Renal cortical epithelial cell (primary cell): ENCODE measurements around the gene CCDC181. TPM values are rescaled to one million over a fixed set of nuclear protein-coding genes. Genes with fewer than 3 reads are reported as not detected.
"Not testable (repeated sequence)": the region's sequence is repeated elsewhere in the genome, so short reads cannot be mapped to it uniquely, and the experiment has no call there.

ENCODE experiments used
- DNase-seq: peaks from one replicate; pipeline ENCODE4 v3.0.0-alpha.2; 2011; ENCODE audit warnings: low read depth
- total RNA-seq: library from RNA; depleted of rRNA; stranded (reverse); fragments of >200 nt; gene quantifications from 2 replicates; pipeline ENCODE4 v1.2.3, GENCODE V29; 2014

The CCDC181 gene
- total RNA-seq, 1 donor from 2014 or later = 6.0 TPM

DNA sequence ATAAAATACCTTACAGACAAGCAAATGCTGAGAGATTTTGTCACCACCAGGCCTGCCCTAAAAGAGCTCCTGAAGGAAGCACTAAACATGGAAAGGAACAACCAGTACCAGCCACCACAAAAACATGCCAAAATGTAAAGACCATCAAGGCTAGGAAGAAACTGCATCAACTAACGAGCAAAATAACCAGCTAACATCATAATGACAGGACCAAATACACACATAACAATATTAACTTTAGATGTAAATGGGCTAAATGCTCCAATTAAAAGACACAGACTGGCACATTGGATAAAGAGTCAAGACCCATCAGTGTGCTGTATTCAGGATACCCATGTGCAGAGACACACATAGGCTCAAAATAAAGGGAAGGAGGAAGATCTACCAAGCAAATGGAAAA, 24.7 kb downstream of the CCDC181 start:
- DNase-seq = not testable (repeated sequence)

- DNase-seq = no peak
These were observed 31.3 kb downstream of the CCDC181 start for GRCh38 chr1:169395955-169396354.

DNA sequence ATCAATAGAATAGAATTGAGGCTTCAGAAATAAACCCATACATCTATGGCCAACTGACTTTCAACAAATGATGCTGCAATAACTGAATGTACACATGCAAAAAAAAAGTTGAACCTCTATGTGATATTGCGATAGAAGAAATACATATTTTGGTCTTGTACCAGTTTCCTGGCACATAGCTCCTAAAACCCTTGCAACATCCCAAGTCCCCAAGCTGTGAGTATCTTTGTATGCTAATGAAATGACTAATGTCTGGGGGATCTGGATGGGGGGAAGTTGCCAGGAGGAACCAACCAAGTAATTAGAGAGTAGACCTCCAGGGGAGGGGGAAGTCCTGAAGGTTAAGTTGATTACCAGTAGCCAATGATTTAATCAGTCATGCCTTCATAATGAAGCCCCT, 34.9 kb downstream of the CCDC181 start:
- DNase-seq = peak; percentile 33

DNA sequence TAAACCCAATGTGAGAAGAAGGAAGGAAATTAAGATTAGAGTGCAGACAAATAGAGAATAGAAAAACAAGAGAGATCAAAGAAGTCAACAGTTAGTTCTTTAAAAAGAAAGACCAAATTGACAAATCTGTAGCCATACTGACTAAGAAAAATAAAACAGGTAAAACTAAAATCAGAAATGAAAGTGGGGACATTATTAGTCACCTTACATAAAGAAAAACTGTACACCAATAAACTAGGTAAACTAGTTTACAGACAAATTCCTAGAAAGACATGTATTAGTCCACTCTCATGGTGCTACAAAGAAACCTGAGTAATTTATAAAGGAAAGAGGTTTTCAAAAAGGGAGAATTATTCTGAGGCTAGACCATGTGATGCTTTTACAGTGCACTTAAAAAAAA, 37.0 kb downstream of the CCDC181 start:
- DNase-seq = no peak

GRCh38 chr1:169387399-169387798, 39.9 kb downstream of the CCDC181 start:
- DNase-seq = no peak

DNA sequence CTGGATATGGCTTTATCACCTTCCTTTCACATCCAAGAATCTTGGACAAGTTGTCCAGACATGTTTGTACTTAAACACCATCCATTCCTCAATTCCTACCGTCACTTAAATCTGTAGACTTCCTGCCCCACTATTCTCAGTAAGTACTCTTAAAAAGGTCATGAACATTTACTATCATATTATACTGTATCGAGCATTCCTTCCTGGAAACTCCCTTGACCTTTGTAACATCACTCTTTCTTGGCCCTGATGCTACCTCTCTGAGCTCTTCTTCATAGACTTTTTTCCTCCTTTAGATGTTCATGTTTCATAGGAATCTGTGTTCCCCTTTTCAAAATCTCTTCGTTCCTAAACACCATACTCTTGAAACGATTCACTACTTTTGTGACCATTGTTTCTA, 43.8 kb downstream of the CCDC181 start:
- DNase-seq = no peak

GRCh38 chr1:169381162-169381561, 46.1 kb downstream of the CCDC181 start:
- no peak for DNase-seq

DNA sequence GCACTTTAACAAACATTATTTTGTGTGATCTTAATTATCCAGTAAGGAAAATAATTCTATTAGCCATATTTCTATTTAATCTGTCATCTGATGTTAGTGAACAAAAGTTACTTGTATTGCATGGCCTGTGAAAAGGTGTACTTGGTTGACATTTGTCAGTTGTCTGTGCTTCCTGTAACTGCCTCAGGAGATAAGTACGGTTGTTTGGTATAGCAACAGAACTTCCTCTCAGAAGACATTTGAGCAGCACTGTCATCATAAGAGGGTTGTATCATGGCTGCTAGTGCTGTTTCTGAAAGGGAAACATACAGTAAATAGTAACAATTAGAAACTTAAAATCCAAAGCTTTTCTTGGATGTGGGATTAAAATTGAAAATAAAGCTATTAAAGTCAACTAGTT, 55.9 kb downstream of the CCDC181 start:
- no peak for DNase-seq

DNA sequence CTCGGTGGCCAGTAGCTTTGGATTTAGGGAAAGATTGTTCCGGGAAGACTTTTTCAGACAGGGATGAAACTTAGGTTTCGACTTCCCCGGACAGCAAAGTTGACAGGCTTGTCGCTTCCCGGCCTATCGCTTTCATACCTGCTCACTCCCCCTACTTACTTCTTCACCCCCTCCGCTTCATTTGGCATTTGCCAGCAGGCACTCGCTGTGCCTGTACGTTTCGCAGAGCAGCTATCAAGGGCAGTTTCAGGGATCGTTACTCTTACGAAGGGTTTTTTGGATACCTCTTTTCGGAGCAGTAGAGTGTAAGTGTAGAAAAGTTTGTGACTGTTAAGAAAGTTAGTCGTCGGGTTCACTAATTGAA, 58.9 kb downstream of the CCDC181 start:
- DNase-seq = peak; percentile 12

DNA sequence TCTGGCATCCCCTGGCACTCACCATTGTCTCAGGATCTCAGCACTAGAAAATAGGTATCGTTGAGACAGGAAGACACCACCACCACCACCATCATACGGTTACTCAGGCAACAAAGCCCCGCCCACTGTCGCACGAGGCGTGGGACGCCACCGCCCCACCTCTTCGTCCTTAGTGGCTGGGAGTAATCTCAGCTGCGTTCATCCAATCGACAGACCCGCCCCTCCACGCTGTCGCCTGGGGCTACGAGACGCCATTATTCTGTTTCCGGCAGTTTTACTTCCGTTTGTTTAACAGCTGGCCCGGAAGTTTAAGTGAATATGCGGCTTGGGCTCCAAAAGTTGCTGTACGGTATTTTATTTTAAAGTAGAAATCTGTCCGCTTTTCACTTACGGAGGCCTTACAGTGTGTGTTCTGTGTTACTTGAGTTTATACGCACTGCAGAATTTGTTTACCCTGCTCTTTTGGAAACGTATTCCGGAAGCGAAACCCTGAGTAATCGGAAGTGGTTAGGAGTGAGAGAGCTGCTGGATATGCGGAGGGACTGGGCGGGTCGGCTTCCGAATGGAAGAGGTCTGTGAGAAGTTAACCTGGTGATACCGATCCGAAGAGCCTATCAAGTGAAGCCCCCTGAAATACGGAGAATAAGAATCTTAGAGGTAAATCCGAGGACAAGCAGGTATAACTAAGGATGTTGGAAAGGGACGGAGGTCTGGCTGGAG, 59.4 kb downstream of the CCDC181 start, which contains the start of the genes BLZF1 and NME7:
Gene BLZF1, plus strand, starts transcription at position 510 of the 720 bp plus-strand sequence. CDS start 1,328 bp downstream, outside the sequence.
Gene NME7, minus strand, starts transcription at position 112 of the 720 bp plus-strand sequence. Its CDS starts 87 bp downstream, at position 25.
- peak; percentile 96 for DNase-seq

DNA sequence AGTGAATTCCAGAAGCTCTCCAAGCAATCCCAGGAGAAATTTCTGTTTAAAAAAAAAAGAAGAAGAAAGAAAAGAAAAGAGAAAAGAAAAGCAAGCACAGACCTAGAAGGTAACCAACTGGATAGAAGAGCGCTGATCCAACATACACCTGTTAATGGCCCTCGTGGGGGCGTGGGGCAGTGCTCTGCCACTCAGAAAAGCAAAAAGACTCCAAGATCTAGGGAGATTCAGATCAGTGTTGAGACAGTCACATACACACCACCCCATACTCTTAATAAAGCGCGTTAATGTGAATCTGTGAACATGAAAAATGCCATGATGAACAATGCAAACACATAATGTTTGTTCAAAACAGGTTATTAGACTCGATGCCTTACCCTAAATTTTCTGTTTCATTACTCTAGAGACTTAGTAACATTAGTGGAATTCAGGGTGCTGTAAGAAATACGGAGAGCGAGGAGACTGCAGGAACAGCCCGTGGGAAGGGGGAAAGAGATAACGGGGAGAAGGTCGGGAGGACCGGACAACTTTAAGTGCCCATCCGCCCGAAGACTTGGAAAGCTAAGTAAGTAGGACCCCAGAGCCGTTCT, 60.1 kb downstream of the CCDC181 start:
- peak; percentile 11 for DNase-seq

DNA sequence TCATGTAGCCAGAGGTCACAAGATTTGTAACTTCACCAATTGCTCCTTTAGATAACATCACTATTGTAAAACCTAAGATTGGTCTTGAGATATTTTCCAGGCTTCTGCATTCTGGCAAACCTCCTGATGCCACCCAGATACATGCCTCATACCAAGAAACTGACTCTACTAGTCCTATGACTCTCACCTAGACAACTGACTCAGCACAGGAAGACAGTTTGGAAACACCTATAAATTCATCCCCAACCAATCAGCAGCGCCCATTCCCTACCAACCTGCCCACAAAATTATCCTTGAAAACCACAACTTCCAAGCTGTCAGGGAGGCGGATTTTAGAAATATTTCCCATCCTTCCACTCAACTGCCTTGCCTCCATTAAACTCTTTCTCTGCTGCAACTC, 62.3 kb downstream of the CCDC181 start:
- DNase-seq = peak; percentile 29

DNA sequence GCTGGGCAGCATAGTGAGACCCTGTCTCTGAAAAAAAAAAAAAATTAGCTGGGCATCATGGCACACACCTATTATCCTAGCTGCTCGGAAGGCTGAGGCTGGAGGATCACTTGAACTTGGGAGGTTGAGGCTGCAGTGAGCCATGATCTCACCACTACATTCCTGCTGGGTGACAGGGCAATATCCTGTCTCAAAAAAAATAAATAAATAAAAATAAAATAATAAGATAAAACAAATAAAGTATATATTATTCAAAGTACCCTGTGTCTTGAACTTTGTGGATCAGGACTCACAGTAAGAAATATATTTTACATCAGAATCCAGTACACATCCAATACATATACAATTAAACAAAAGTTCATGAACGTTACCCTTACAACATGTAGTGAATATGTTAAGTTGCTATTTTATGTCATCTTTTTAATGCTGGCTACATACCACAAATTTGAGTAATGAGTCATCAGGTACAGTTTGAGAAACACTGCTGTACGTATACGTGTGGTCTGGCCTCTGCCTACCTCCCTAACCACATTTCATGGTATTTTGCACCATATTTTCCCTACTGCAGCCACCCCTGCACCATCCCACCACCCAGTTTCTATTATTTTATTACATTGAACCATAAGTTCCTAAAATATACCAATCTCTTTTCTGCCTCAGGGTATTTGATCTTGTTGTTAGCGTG, 64.1 kb downstream of the CCDC181 start:
- peak; percentile 83 for DNase-seq

DNA sequence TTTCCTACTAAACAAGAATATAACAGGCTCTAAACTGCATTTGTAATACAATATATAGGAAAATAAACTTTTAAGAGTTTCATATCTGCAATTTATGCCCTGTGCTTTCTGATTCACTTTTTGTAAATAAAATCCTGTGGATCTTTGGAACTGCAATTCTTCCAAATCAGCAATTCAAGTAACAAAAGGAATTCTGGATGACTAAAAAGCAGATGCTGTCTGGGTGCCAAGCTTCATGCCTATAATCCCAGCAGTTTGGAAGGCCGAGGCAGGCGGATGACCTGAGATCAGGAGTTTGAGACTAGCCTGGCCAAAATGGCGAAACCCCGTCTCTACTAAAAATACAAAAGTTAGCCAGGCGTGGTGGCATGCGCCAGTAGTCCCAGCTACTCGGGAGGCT, 66.0 kb downstream of the CCDC181 start:
- peak; percentile 3 for DNase-seq

GRCh38 chr1:169360415-169360814, 66.9 kb downstream of the CCDC181 start:
- no peak for DNase-seq

GRCh38 chr1:169348383-169349036, 78.8 kb downstream of the CCDC181 start:
- peak; percentile 57 for DNase-seq

DNA sequence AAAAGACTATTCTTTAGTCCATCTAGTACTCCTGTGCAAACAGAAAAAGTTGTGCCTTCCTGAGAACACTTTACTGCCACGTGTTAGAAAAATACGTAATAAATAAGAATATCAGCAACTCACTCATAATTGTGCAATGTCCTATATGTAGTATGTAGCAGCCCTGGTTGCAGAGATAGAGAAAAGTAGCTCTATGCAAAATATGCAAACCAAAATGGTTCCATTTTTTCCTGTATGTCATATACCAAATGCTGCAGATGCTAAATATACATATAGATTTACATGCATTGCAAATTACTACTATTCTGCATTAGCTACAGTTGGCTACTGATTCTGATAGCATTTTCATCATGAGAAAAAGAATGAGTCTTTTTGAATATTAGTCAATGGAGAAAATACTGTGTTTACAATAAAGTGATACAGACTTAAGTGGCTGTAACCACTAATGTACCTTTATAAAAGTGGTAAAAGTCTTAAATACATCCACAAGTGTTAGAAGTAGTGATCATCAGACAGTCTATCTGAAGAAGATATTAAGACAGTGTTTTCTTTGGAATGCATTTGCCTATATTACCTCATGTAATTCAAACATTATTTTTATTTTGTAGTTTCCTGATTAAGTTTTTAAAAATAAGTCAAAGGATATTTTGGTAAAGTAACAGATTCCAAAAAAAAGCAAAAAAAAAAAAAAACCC, 79.4 kb downstream of the CCDC181 start:
- no peak for DNase-seq

DNA sequence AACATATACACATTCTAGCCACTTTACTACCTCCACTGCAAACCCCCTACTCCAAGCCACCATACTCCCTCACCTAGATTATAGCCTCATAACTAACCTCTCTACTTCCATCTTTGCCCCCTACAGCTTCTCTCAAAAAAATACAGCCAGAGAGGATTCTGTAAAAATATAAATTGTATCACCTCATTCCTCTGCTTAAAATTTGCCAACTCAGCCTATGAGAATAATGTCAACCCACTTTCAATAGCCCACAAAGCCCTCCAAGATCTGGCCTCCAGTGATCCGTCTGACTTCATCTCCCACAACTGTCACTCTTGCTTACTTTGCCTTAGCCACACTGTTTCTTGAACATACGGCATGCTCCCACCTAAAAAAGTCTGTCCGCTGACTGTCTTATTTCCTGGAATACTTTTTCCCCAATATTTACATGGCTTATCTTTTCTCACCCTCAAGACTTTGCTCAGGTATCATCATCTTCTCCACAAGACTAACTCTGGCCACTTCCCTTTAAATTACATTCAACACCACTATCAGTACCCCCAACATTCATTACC, 81.2 kb downstream of the CCDC181 start:
- DNase-seq = no peak

DNA sequence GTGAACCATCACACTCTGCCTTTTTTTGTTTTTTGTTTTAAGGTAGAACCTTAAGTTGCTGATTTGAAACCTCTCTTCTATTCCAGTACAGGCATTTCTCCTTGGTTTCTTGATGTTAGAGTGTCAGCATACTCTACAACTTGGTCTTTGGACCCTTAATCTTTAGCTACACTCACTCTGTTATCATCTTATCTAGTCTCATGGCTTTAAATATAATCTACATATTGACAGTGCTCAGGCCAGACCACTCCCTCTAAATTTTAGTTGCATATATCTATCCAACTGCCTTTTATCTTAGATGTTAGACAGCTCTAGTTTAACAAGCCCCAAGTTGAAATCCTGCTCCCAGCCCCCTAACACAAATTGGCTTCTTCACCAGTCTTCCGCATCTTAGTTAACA, 81.8 kb downstream of the CCDC181 start:
- DNase-seq = no peak
